GM10248 (cell line): Measurements from ENCODE around the gene EPHB1.

Source experiments
- CTCF ChIA-PET: fragments of 300-600 bp; sonication (Branson Sonifier 250); formaldehyde crosslinking; extraction: SDS; loops from one replicate; lab custom pipeline; 2021; ENCODE audit warnings: antibody characterized with exemption; lab: Yijun Ruan, JAX
- POLR2A ChIA-PET: fragments of 350-650 bp; sonication (Branson Sonifier 250); formaldehyde crosslinking; extraction: SDS; loops from one replicate; lab custom pipeline; 2020; ENCODE audit warnings: antibody characterized with exemption; lab: Yijun Ruan, JAX
- DNase-seq: peaks from one replicate; pipeline ENCODE4 v3.0.0; 2012; ENCODE audit errors: extremely low spot score
- CTCF ChIP-seq: IDR thresholded peaks from 2 replicates; pipeline ENCODE4 v1.5.1; 2012; ENCODE audit warnings: mild to moderate bottlenecking, low read depth; ENCODE audit errors: extremely low read depth, missing control alignments, control extremely low read depth

EPHB1 gene

GRCh38 chr3:135142530-135142929, 347.5 kb downstream of the EPHB1 start:
- DNase-seq = no peak
- TF ChIP-seq CTCF = no peak
- ChIA-PET POLR2A (no interaction called here), CTCF (no interaction called here)

DNA sequence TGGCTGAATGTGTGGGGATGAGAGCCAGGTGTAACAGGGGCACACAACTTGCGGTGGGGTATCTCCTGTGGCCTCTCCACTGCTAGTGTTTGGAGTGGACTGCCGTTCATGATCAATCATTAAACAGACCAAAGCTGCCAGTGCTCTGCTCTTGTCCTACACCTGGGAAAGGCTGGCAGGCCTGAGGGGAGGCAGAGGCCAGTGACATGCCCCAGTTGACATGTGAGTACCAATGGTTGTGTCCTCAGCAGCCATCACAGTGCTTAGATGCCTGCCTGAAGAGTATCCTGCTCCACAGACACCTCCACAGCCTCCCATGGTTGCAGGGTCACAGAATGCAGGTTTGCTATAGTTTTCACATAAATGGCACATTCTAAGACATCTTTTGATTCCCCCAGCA, 348.4 kb downstream of the EPHB1 start:
- CTCF ChIA-PET = no interaction called here
- DNase-seq = no peak
- TF ChIP-seq CTCF = no peak
- POLR2A ChIA-PET = no interaction called here

- ChIA-PET POLR2A (no interaction called here), CTCF (no interaction called here)
- DNase-seq = no peak
- no peak for TF ChIP-seq CTCF
Measured at GRCh38 chr3:135145581-135145980, 350.5 kb downstream of the EPHB1 start.

DNA sequence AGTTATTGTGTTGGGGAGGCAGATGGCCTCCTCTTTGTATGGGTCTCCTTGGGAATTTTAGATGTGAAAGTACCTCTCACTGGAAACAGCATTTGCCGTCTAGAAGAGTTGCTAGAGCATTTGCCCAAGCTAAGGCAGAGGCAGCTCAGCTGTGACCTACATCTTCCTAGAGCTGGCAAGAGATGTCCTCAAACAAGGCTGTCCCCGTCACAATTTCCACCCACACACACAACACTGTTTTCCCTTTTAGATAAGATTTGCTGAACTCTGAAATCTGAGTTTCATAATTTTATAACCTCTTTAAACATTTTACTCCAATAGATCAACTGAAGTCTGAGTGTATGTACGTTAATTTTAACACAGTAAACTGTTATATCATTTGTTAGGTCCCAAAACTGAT, 352.6 kb downstream of the EPHB1 start:
- POLR2A ChIA-PET = no interaction called here
- DNase-seq = no peak
- CTCF ChIA-PET = interaction anchor here (1.1 kb wide), 1 partner anchor 13 kb away, joined by 3 read pairs; no protein-coding TSS in a partner anchor
- no peak for TF ChIP-seq CTCF

DNA sequence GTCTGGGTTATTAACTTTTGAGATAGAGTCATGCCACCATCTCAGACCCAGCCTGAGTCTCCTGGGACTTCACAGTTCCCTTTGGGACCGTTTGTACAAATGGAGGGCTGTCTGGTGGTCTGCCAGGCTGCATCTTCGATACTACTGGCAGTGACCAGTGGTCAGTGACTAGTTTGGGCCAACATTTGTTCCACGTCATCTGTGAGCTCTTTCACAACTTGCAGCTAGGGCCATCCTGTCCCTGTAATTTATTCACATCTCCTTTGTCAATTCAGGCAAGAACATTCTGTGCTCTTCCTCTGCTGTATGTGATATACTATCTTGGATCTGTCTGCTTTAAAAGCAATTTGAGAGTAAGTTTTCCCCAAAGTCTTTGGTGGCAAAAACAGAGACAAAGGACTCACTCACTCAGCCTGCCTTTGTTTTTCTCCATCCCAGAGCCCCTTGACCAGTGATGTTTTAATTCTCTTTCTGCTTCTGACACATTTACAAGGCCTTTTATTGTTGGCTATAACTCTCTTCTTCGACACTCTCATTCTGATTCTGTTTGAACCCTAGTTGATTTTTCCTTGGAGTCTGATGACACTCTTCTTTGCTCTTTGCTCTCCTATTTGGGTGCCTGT, 353.4 kb downstream of the EPHB1 start:
- DNase-seq = no peak
- POLR2A ChIA-PET = no interaction called here
- TF ChIP-seq CTCF = no peak
- CTCF ChIA-PET = no interaction called here

- DNase-seq = no peak
- ChIA-PET POLR2A (no interaction called here), CTCF (no interaction called here)
- no peak for TF ChIP-seq CTCF
Measured at GRCh38 chr3:135149707-135150681, 354.9 kb downstream of the EPHB1 start.
